Activated naive CD4-positive, alpha-beta T cell treated with anti-CD3 and anti-CD28 coated beads for 36 hours (primary cell): ENCODE results near the gene TLE3. TPM values are rescaled to one million over a fixed set of nuclear protein-coding genes. Genes with fewer than 3 reads are reported as not detected.

Source experiments
- CTCF ChIA-PET: fragments of 350-600 bp; sonication (Branson Sonifier 250); formaldehyde crosslinking; loops from one replicate; lab custom pipeline; 2021; ENCODE audit warnings: antibody characterized with exemption; lab: Charles Lee
- DNase-seq: peaks from one replicate; pipeline ENCODE4 v3.0.0-alpha.2; 2020
- H3K27ac Mint-ChIP-seq: one replicate; pipeline ENCODE4 v1.8.0; 2021; ENCODE audit warnings: mild to moderate bottlenecking, mixed read lengths
- H3K27me3 Mint-ChIP-seq: one replicate; pipeline ENCODE4 v1.8.0; 2021; ENCODE audit warnings: low read depth, mixed read lengths
- H3K36me3 Mint-ChIP-seq: one replicate; pipeline ENCODE4 v1.8.0; 2021; ENCODE audit warnings: low read depth, mixed read lengths
- H3K4me1 Mint-ChIP-seq: one replicate; pipeline ENCODE4 v1.8.0; 2021; ENCODE audit warnings: low read depth, mixed read lengths
- H3K4me3 Mint-ChIP-seq: one replicate; pipeline ENCODE4 v1.8.0; 2021; ENCODE audit warnings: mild to moderate bottlenecking, moderate library complexity, mixed read lengths
- H3K9me3 Mint-ChIP-seq: one replicate; pipeline ENCODE4 v1.8.0; 2021; ENCODE audit warnings: mixed read lengths
- intact Hi-C: fragments of 100-400 bp; cut with micrococcal nuclease; formaldehyde crosslinking; loops from one replicate; pipeline ENCODE4 v1.15.1; 2023
- total RNA-seq, 2 experiments: library from RNA; stranded (reverse); gene quantifications; one replicate each; pipeline ENCODE4 v1.2.3, GENCODE V29; 2021

Gene TLE3
- total RNA-seq, 2 experiments from 2014 or later: 105 to 109 TPM

- H3K9me3 Mint-ChIP-seq: no peaks in the 10 kb centered on the region
- intact Hi-C loops: no loop called here
- H3K36me3 Mint-ChIP-seq: peaks cover 49% of the 10 kb centered on the region
These were observed 9.9 kb downstream of the TLE3 start for GRCh38 chr15:70087708-70088352.

GRCh38 chr15:70086636-70087035, 11.1 kb downstream of the TLE3 start:
- H3K36me3 Mint-ChIP-seq: peaks cover 54% of the 10 kb centered on the region
- H3K9me3 Mint-ChIP-seq: no peaks in the 10 kb centered on the region
- CTCF ChIA-PET: no interaction called here

More at GRCh38 chr15:70087708-70088352, 9.9 kb downstream of the TLE3 start:
- CTCF ChIA-PET: interaction anchor here (0.8 kb wide), 1 partner anchor 227 kb away, joined by 5 read pairs; no protein-coding TSS in a partner anchor
- Mint-ChIP-seq H3K27ac (no peak overlapping the region), H3K4me1 (peaks cover 91% of the 10 kb centered on the region), H3K27me3 (no peaks in the 10 kb centered on the region), H3K4me3 (no peak overlapping the region)
- DNase-seq: no peak

GRCh38 chr15:70084461-70084860, 13.3 kb downstream of the TLE3 start:
- CTCF ChIA-PET: interaction anchor here (0.7 to 1.2 kb wide), 2 partner anchors 59 to 383 kb away, joined by 3 to 4 read pairs; no protein-coding TSS in a partner anchor
- peaks cover 55% of the 10 kb centered on the region for H3K36me3 Mint-ChIP-seq
- H3K4me3 Mint-ChIP-seq: no peak overlapping the region
- peaks cover 68% of the 10 kb centered on the region for H3K4me1 Mint-ChIP-seq
- no peak for DNase-seq
- H3K27me3 Mint-ChIP-seq: no peaks in the 10 kb centered on the region
- intact Hi-C loops: no loop called here
- no peak overlapping the region for H3K27ac Mint-ChIP-seq
- no peaks in the 10 kb centered on the region for H3K9me3 Mint-ChIP-seq

More at GRCh38 chr15:70086636-70087035, 11.1 kb downstream of the TLE3 start:
- H3K4me3 Mint-ChIP-seq: no peak overlapping the region
- intact Hi-C loops: no loop called here
- peak overlapping the region; percentile 11 for H3K27ac Mint-ChIP-seq
- H3K27me3 Mint-ChIP-seq: no peaks in the 10 kb centered on the region
- peaks cover 80% of the 10 kb centered on the region for H3K4me1 Mint-ChIP-seq
- DNase-seq: no peak

GRCh38 chr15:70083946-70084345, 13.8 kb downstream of the TLE3 start:
- Mint-ChIP-seq H3K4me3 (no peak overlapping the region), H3K27ac (peak overlapping the region; percentile 17), H3K9me3 (no peaks in the 10 kb centered on the region), H3K36me3 (peaks cover 51% of the 10 kb centered on the region), H3K27me3 (no peaks in the 10 kb centered on the region), H3K4me1 (peaks cover 65% of the 10 kb centered on the region)
- intact Hi-C loops: no loop called here
- no peak for DNase-seq
- CTCF ChIA-PET: interaction anchor here (0.7 kb wide), 1 partner anchor 59 kb away, joined by 4 read pairs; no protein-coding TSS in a partner anchor

- H3K36me3 Mint-ChIP-seq: peaks cover 47% of the 10 kb centered on the region
- H3K4me3 Mint-ChIP-seq: no peak overlapping the region
- H3K4me1 Mint-ChIP-seq: peaks cover 64% of the 10 kb centered on the region
- H3K27me3 Mint-ChIP-seq: no peaks in the 10 kb centered on the region
- DNase-seq: no peak
- intact Hi-C loops: no loop called here
- CTCF ChIA-PET: no interaction called here
- peak overlapping the region; percentile 39 for H3K27ac Mint-ChIP-seq
- H3K9me3 Mint-ChIP-seq: no peaks in the 10 kb centered on the region
These were observed 14.3 kb downstream of the TLE3 start for GRCh38 chr15:70083418-70083817.

DNA sequence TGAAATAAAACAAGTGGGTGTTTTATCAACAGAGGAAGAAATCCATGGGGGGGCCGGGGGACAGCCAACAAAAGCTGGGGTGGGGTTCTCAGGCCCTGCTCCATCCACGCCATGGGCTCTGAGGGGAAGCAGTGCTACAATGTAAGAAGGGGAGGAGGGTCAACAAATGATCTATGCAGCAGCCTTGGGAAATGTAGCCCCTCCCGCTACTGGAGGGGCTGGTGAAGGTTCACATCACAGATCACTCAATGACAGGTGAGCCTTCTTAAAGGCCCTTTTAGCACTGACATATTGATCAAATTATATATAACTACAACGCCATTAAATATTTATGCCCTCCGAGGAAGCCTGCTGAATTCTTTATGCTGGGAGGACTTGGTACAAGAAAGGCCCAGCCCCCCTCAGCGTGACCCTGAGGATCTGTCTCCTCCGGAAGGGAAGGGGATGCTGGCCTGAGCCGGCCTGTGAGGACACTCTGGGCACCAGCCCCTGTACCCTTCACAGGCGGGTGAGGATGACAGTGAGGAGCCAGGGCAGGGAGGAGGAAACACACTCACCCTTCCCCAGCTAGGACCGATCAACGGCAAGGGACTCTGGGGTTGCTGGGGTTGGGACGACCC, 15.3 kb downstream of the TLE3 start:
- Mint-ChIP-seq H3K4me1 (peaks cover 62% of the 10 kb centered on the region), H3K36me3 (peaks cover 48% of the 10 kb centered on the region), H3K27me3 (no peaks in the 10 kb centered on the region), H3K27ac (no peak overlapping the region), H3K9me3 (no peaks in the 10 kb centered on the region), H3K4me3 (no peak overlapping the region)
- intact Hi-C loops: no loop called here
- CTCF ChIA-PET: no interaction called here
- no peak for DNase-seq

DNA sequence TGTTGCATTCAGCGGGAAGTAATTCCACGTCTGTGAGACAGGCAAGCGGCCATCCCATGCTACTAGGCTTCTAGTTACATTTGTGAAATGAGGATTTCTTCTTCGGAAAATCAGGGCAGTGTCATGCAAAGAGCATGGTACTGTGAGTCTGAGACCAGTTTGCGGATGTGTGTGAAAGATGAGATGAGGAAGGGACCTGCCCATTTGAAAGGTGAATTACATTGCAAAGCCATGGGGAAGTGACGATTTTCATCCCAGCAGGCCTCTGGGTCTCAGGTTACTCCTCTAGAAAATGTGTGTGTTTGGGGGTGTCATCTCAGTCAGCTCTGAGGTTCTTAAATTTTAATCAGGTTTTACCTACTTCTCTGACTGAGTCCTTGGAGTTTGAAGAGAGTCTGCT, 16.1 kb downstream of the TLE3 start:
- no peaks in the 10 kb centered on the region for H3K27me3 Mint-ChIP-seq
- CTCF ChIA-PET: no interaction called here
- no peak overlapping the region for H3K4me3 Mint-ChIP-seq
- intact Hi-C loops: no loop called here
- peaks cover 55% of the 10 kb centered on the region for H3K4me1 Mint-ChIP-seq
- H3K27ac Mint-ChIP-seq: no peak overlapping the region
- DNase-seq: no peak
- H3K9me3 Mint-ChIP-seq: no peaks in the 10 kb centered on the region
- H3K36me3 Mint-ChIP-seq: peaks cover 43% of the 10 kb centered on the region

DNA sequence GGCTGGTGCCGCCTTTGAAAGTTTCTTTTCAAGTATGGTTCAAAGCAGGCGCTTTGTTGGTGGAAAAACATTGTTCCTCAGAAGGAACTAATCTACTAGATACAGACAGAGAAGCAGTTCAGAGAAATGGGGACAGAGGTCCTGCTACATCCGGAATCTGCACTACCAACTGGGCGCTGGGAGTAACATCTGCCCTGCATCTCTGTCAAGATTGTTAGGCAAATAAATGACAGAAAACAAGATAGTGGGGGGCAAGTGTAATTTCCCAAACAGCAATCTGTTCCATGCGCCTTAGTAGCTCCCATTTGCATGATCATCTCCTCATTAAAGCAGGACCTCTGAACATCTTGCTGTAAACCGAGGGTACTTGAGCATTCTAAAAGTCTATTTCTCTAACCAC, 17.4 kb downstream of the TLE3 start:
- no peak for DNase-seq
- CTCF ChIA-PET: interaction anchor here (0.9 kb wide), 1 partner anchor 60 kb away, joined by 3 read pairs; no protein-coding TSS in a partner anchor
- intact Hi-C loops: no loop called here
- H3K9me3 Mint-ChIP-seq: no peaks in the 10 kb centered on the region
- H3K27ac Mint-ChIP-seq: no peak overlapping the region
- H3K27me3 Mint-ChIP-seq: no peaks in the 10 kb centered on the region
- peaks cover 47% of the 10 kb centered on the region for H3K36me3 Mint-ChIP-seq
- H3K4me3 Mint-ChIP-seq: no peak overlapping the region
- H3K4me1 Mint-ChIP-seq: peaks cover 46% of the 10 kb centered on the region

- Mint-ChIP-seq H3K9me3 (no peaks in the 10 kb centered on the region), H3K36me3 (peaks cover 51% of the 10 kb centered on the region), H3K4me1 (peaks cover 42% of the 10 kb centered on the region), H3K4me3 (no peak overlapping the region), H3K27ac (no peak overlapping the region), H3K27me3 (no peaks in the 10 kb centered on the region)
- DNase-seq: no peak
- CTCF ChIA-PET: no interaction called here
- intact Hi-C loops: no loop called here
These were observed 17.8 kb downstream of the TLE3 start for GRCh38 chr15:70079888-70080287.

DNA sequence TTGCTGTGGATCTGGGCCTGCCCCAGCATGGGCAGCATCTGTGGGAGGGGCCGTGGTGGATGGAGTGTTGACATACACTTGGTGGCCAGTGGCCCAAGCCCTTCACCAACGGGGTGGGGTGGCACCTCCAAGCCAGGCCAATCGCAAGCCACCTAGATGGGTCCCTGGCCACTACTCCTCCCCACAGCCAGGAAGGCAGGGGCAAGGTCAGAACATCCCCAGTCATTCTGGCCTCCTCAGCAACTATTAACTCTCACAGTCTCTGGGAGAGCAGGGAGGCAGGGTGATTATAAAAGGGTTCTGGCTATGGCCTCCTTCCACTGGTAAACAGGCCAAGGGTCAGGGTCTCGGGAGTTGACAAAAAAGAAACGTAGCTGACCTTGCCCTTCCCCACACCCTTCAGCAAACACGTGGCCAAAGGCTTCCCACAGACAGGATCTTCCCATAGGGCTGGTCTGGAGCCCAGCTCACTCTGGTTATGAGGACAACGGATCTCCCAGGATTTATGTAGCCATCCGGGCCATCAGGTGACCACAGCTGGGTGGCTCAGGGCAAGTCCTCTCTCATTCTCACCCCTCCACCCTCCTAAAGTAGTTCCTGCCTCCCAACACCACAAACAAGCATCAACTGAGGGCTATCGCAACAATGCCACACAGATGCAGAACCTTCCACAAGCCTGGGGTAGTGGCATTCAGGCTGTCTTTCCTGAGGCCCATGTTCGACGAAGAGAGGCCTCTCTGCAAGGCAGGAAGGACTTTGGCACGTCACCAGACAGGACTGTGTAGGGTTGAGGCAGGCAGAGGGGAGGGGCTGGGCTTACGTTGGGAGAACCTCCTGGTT, 18.9 kb downstream of the TLE3 start:
- no peak for DNase-seq
- no peak overlapping the region for H3K4me3 Mint-ChIP-seq
- no peak overlapping the region for H3K27ac Mint-ChIP-seq
- no peaks in the 10 kb centered on the region for H3K27me3 Mint-ChIP-seq
- intact Hi-C loops: no loop called here
- CTCF ChIA-PET: interaction anchor here (0.6 kb wide), 1 partner anchor 181 kb away, joined by 5 read pairs; no protein-coding TSS in a partner anchor
- H3K9me3 Mint-ChIP-seq: no peaks in the 10 kb centered on the region
- H3K4me1 Mint-ChIP-seq: peaks cover 33% of the 10 kb centered on the region
- H3K36me3 Mint-ChIP-seq: peaks cover 60% of the 10 kb centered on the region

GRCh38 chr15:70077188-70078147, 20.2 kb downstream of the TLE3 start:
- intact Hi-C loops: no loop called here
- CTCF ChIA-PET: no interaction called here
- no peaks in the 10 kb centered on the region for H3K27me3 Mint-ChIP-seq
- peak overlapping the region; percentile 37 for H3K27ac Mint-ChIP-seq
- no peaks in the 10 kb centered on the region for H3K9me3 Mint-ChIP-seq
- no peak for DNase-seq
- peaks cover 64% of the 10 kb centered on the region for H3K36me3 Mint-ChIP-seq
- H3K4me1 Mint-ChIP-seq: peaks cover 28% of the 10 kb centered on the region
- H3K4me3 Mint-ChIP-seq: no peak overlapping the region
